Adrenal gland (tissue), 12 donors: ENCODE data around the gene ADD1. TPM values are rescaled to one million over a fixed set of nuclear protein-coding genes. Genes with fewer than 3 reads are reported as not detected.

Experiments used
- DNase-seq, 7 donors: peaks; one replicate each; pipeline ENCODE4 v3.0.0-alpha.2; 2019 to 2020
- H3K27ac ChIP-seq, 5 donors: fragments of 200-600 bp; sonication (generic) in 4 of 5; 1 replicate in 3 of 5; 2 replicates in 2 of 5; pipeline versions ENCODE4 v1.5.1 to v1.8.0; 2016 to 2020; ENCODE audit warnings: mild to moderate bottlenecking in 1 of 5
- H3K27me3 ChIP-seq: fragments of 200-600 bp; 2 replicates; pipeline ENCODE4 v1.8.0; 2021
- H3K36me3 ChIP-seq, 2 donors: fragments of 200-600 bp; replicated peaks in 1 of 2; 1 replicate in 1 of 2; 2 replicates in 1 of 2; pipeline versions ENCODE4 v1.5.1 to v1.8.0; 2018 to 2022
- H3K4me1 ChIP-seq, 2 donors: fragments of 200-600 bp; replicated peaks in 1 of 2; 1 replicate in 1 of 2; 2 replicates in 1 of 2; pipeline versions ENCODE4 v1.5.1 to v1.8.0; 2018 to 2021
- H3K4me3 ChIP-seq, 4 donors: fragments of 200-600 bp; sonication (generic) in 3 of 4; one replicate each; pipeline ENCODE4 v1.5.1; 2016 to 2018
- H3K9me3 ChIP-seq, 3 donors: fragments of 200-600 bp; sonication (generic) in 1 of 3; replicated peaks in 1 of 3; 1 replicate in 2 of 3; 2 replicates in 1 of 3; pipeline versions ENCODE4 v1.5.1 to v1.8.0; 2016 to 2021
- POLR2A ChIP-seq, 2 donors: fragments of 450-650 bp; IDR thresholded peaks; one replicate each; pipeline ENCODE4 v1.6.1; 2017; ENCODE audit warnings: antibody characterized with exemption in 2 of 2, mild to moderate bottlenecking in 2 of 2, moderate library complexity in 1 of 2
- WGBS, 4 donors: extraction: QIAGEN DNeasy Blood & Tissue Kit in 2 of 4; methylation state at CpG; one replicate each; pipeline versions ENCODE4 v1.1.5 to v1.1.7; 2013 to 2017; 5-methylcytosine and 5-hydroxymethylcytosine counted together
- intact Hi-C, 2 donors: fragments of 100-400 bp; cut with DNase I; formaldehyde crosslinking; loops; one replicate each; pipeline versions ENCODE4 v1.14.1 to v1.15.0; 2022 to 2023
- polyA plus RNA-seq, 3 donors: library from polyadenylated mRNA; stranded (reverse); fragments of 200-250 nt in 2 of 3; fragments of 350-450 nt in 1 of 3; fragmentation: Illumina TruSeq in 1 of 3; extraction: RNeasy Lipid Tissue Mini Kit (QIAGEN cat#74804) in 1 of 3; gene quantifications; one replicate each; pipeline ENCODE4 v1.2.3, GENCODE V29; 2013 to 2014
- total RNA-seq, 9 donors: library from RNA; depleted of rRNA in 4 of 9; stranded (reverse); fragments of >200 nt in 4 of 9; fragments of 120-200 nt in 1 of 9; fragmentation: NEBNext Ultra II Directional in 1 of 9; extraction: Animal tissue kit (Norgen Biotek cat#: 25700) in 1 of 9; gene quantifications; one replicate each; pipeline versions ENCODE4 v1.1.0 to v1.2.4, GENCODE V29; 2013 to 2023
- TF ChIP-seq, protein P1 (sequence below), 6 experiments: fragments of 450-650 bp in 4 of 6; fragments of 200-600 bp in 2 of 6; sonication (generic) in 1 of 6; IDR thresholded peaks; 1 replicate in 5 of 6; 2 replicates in 1 of 6; pipeline versions ENCODE4 v1.5.1 to v1.8.0; 2016 to 2021; ENCODE audit warnings: antibody characterized with exemption in 6 of 6, mild to moderate bottlenecking in 2 of 6, moderate library complexity in 1 of 6
- donor health status: healthy with polysubstance abuse.
- donor health status: Bipolar disorder and iron deficiency.
- donor health status: DM: yes; HTN: yes; CAD: no.
- donor health status: DM: no; HTN: no; CAD: no.
- donor health status: DM: no; HTN: no; CAD: no.
- donor health status: DM: yes; HTN: yes; CAD: no.

Gene ADD1
- total and polyA plus RNA-seq, 12 donors: 134 to 468 (median 241) TPM

DNA sequence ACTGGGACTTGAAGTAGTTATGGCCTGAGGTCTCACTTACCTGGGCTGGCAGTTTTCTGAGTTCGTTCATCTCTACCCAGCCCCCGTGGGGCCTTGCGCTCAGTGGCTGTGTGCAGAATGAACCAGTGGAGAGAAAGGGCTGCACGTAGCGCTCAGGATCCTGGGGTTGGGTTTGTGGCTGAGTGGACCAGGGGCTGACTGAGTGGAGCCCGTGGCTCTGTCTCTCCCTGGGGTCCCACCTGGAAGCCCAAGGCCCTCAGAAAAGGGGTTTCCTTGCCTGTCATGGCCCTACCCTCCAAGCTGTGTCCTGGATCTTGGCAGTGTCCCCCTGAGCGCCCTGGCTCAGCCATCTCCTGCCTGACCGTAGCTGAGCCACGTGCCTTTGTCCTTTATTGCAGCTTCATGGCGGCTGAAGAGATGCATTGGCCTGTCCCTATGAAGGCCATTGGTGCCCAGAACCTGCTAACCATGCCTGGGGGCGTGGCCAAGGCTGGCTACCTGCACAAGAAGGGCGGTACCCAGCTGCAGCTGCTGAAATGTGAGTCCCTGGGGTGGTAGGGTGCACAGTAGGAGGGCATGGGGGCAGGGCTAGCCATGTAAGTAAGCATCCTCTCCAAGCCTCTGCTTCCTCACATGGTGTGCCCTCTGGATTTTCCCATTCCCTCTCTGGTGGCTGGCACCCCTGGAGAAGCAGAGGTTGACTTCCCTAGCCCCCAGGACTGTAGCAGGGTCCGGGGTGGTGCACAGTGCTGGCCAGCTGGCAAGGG, 23.2 kb upstream of the ADD1 start:
- TF ChIP-seq, protein P1, sequence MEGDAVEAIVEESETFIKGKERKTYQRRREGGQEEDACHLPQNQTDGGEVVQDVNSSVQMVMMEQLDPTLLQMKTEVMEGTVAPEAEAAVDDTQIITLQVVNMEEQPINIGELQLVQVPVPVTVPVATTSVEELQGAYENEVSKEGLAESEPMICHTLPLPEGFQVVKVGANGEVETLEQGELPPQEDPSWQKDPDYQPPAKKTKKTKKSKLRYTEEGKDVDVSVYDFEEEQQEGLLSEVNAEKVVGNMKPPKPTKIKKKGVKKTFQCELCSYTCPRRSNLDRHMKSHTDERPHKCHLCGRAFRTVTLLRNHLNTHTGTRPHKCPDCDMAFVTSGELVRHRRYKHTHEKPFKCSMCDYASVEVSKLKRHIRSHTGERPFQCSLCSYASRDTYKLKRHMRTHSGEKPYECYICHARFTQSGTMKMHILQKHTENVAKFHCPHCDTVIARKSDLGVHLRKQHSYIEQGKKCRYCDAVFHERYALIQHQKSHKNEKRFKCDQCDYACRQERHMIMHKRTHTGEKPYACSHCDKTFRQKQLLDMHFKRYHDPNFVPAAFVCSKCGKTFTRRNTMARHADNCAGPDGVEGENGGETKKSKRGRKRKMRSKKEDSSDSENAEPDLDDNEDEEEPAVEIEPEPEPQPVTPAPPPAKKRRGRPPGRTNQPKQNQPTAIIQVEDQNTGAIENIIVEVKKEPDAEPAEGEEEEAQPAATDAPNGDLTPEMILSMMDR (IDR thresholded peaks at IDR 0.05): no peak
- no peak for TF ChIP-seq POLR2A (IDR thresholded peaks at IDR 0.05)
- no peak for DNase-seq
- peaks cover 0 to 31% of the 10 kb centered on the region in 2 donors for H3K36me3 ChIP-seq
- no peaks in the 10 kb centered on the region for H3K27me3 ChIP-seq
- WGBS, 4 donors: 87 to 94% (median 92%) methylated on average over 8 to 13 of the region's 13 CpGs
- H3K9me3 ChIP-seq: peaks cover 0 to 6% (median 0%) of the 10 kb centered on the region in 3 donors
- H3K27ac ChIP-seq: no peak overlapping the region
- H3K4me3 ChIP-seq: no peak overlapping the region
- H3K4me1 ChIP-seq: peaks cover 5 to 19% of the 10 kb centered on the region in 2 donors
- intact Hi-C loops: no loop called here

GRCh38 chr4:2822461-2823300, 21.0 kb upstream of the ADD1 start:
- TF ChIP-seq, protein P1 (IDR thresholded peaks at IDR 0.05): no peak
- Histone ChIP-seq H3K4me3 (no peak overlapping the region), H3K9me3 (no peaks in the 10 kb centered on the region), H3K27ac (no peak overlapping the region), H3K4me1 (peaks cover 3 to 9% of the 10 kb centered on the region in 2 donors), H3K36me3 (peaks cover 0 to 46% of the 10 kb centered on the region in 2 donors), H3K27me3 (no peaks in the 10 kb centered on the region)
- 92 to 96% (median 94%) methylated on average over 13 to 23 of the region's 23 CpGs for WGBS, 4 donors
- DNase-seq: no peak
- intact Hi-C loops: no loop called here

- no peak overlapping the region for H3K4me3 ChIP-seq
- 83 to 100% (median 90%) methylated on average over 1 to 4 of the region's 4 CpGs for WGBS, 4 donors
- no peak overlapping the region for H3K27ac ChIP-seq
- TF ChIP-seq, protein P1 (IDR thresholded peaks at IDR 0.05): no peak
- TF ChIP-seq POLR2A (IDR thresholded peaks at IDR 0.05): no peak
- H3K9me3 ChIP-seq: no peaks in the 10 kb centered on the region
- DNase-seq: no peak
- H3K27me3 ChIP-seq: no peaks in the 10 kb centered on the region
- intact Hi-C loops: no loop called here
- H3K36me3 ChIP-seq: peaks cover 0 to 48% of the 10 kb centered on the region in 2 donors
- H3K4me1 ChIP-seq: peaks cover 0 to 7% of the 10 kb centered on the region in 2 donors
Observed at GRCh38 chr4:2823301-2823670, 20.4 kb upstream of the ADD1 start.

DNA sequence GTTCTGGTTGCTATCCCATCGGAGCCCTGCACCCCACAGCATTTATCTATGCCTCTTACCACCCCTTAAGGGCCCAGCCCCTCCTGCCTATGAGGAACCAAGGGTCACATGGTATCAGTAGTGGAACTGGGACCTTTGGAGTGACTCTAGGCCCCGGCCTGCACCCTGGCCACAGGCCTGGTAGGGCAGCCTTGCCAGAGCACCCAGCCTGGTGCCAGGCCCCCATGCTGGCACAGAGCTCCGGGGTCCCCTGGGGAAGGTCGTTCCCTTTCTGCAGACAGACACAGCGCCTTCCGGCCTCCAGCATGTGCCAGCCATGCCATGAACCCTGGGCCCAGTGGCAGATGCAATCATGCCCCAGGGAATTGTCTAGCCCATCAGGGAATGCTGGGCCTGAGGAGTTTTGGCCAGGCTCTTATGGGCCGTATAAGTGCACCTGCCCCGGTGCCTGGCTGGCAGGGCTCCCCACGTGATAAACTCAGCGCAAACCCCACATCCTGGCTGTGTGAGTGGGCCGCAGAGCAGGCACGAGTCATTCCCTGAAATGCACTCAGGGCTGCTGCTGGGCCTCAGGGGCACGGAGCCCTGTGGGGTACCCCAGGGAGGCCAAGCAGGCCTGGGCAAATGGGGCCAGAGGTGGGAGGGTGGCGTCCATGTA, 19.8 kb upstream of the ADD1 start:
- no peak for TF ChIP-seq POLR2A (IDR thresholded peaks at IDR 0.05)
- TF ChIP-seq, protein P1 (IDR thresholded peaks at IDR 0.05): no peak
- Histone ChIP-seq H3K27ac (no peak overlapping the region), H3K9me3 (no peaks in the 10 kb centered on the region), H3K4me3 (no peak overlapping the region), H3K36me3 (peaks cover 0 to 48% of the 10 kb centered on the region in 2 donors), H3K4me1 (peaks cover 0 to 1% of the 10 kb centered on the region in 2 donors), H3K27me3 (no peaks in the 10 kb centered on the region)
- intact Hi-C loops: no loop called here
- no peak for DNase-seq
- WGBS, 4 donors: 83 to 96% (median 89%) methylated on average over 7 to 14 of the region's 14 CpGs
